Adrenal gland (tissue), 5 donors: ENCODE results near the gene THSD4.

Experiments used
- POLR2A ChIP-seq, 2 donors: fragments of 450-650 bp; IDR thresholded peaks; one replicate each; pipeline ENCODE4 v1.6.1; 2017; ENCODE audit warnings: antibody characterized with exemption in 2 of 2, mild to moderate bottlenecking in 2 of 2, moderate library complexity in 1 of 2
- TF ChIP-seq, protein P1 (sequence below), 6 experiments: fragments of 450-650 bp in 4 of 6; fragments of 200-600 bp in 2 of 6; sonication (generic) in 1 of 6; IDR thresholded peaks; 1 replicate in 5 of 6; 2 replicates in 1 of 6; pipeline versions ENCODE4 v1.5.1 to v1.8.0; 2016 to 2021; ENCODE audit warnings: antibody characterized with exemption in 6 of 6, mild to moderate bottlenecking in 2 of 6, moderate library complexity in 1 of 6
- donor health status: DM: no; HTN: no; CAD: no.

GRCh38 chr15:71779073-71779797, 664.0 kb downstream of the THSD4 start:
- TF ChIP-seq, protein P1, sequence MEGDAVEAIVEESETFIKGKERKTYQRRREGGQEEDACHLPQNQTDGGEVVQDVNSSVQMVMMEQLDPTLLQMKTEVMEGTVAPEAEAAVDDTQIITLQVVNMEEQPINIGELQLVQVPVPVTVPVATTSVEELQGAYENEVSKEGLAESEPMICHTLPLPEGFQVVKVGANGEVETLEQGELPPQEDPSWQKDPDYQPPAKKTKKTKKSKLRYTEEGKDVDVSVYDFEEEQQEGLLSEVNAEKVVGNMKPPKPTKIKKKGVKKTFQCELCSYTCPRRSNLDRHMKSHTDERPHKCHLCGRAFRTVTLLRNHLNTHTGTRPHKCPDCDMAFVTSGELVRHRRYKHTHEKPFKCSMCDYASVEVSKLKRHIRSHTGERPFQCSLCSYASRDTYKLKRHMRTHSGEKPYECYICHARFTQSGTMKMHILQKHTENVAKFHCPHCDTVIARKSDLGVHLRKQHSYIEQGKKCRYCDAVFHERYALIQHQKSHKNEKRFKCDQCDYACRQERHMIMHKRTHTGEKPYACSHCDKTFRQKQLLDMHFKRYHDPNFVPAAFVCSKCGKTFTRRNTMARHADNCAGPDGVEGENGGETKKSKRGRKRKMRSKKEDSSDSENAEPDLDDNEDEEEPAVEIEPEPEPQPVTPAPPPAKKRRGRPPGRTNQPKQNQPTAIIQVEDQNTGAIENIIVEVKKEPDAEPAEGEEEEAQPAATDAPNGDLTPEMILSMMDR (IDR thresholded peaks at IDR 0.05) = no peak
- no peak for TF ChIP-seq POLR2A (IDR thresholded peaks at IDR 0.05)
